ENCODE measurements around the gene MACROD2.

Gene MACROD2

GRCh38 chr20:14444106-14444505 lies 448.8 kb downstream of the MACROD2 start:
- TF ChIP-seq CTCF (conservative IDR thresholded peaks at IDR 0.05; ENCODE audit: low read depth, low read length): no peak
- DNase-seq (ENCODE audit: low read depth): no peak
- no peak overlapping the region for H3K4me3 ChIP-seq (ENCODE audit: low read depth, low read length)

- no peak overlapping the region for H3K4me3 ChIP-seq (ENCODE audit: low read depth, low read length)
- TF ChIP-seq CTCF (conservative IDR thresholded peaks at IDR 0.05; ENCODE audit: low read depth, low read length): no peak
- no peak for DNase-seq (ENCODE audit: low read depth)
Observed at GRCh38 chr20:14445310-14445709, 450.0 kb downstream of the MACROD2 start.

GRCh38 chr20:14445902-14446301 lies 450.6 kb downstream of the MACROD2 start:
- DNase-seq (ENCODE audit: low read depth): no peak
- no peak overlapping the region for H3K4me3 ChIP-seq (ENCODE audit: low read depth, low read length)
- no peak for TF ChIP-seq CTCF (conservative IDR thresholded peaks at IDR 0.05; ENCODE audit: low read depth, low read length)

- DNase-seq (ENCODE audit: low read depth): no peak
- no peak for TF ChIP-seq CTCF (conservative IDR thresholded peaks at IDR 0.05; ENCODE audit: low read depth, low read length)
- no peak overlapping the region for H3K4me3 ChIP-seq (ENCODE audit: low read depth, low read length)
Observed at GRCh38 chr20:14446446-14446845, 451.1 kb downstream of the MACROD2 start.

GRCh38 chr20:14449323-14449722 lies 454.0 kb downstream of the MACROD2 start:
- H3K4me3 ChIP-seq (ENCODE audit: low read depth, low read length): no peak overlapping the region
- TF ChIP-seq CTCF (conservative IDR thresholded peaks at IDR 0.05; ENCODE audit: low read depth, low read length): no peak
- peak; percentile 27 for DNase-seq (ENCODE audit: low read depth)

- no peak for TF ChIP-seq CTCF (conservative IDR thresholded peaks at IDR 0.05; ENCODE audit: low read depth, low read length)
- H3K4me3 ChIP-seq (ENCODE audit: low read depth, low read length): no peak overlapping the region
- DNase-seq (ENCODE audit: low read depth): no peak
Observed at GRCh38 chr20:14450256-14450655, 454.9 kb downstream of the MACROD2 start.

GRCh38 chr20:14451458-14451857 lies 456.1 kb downstream of the MACROD2 start:
- TF ChIP-seq CTCF (conservative IDR thresholded peaks at IDR 0.05; ENCODE audit: low read depth, low read length): no peak
- DNase-seq (ENCODE audit: low read depth): no peak

More at GRCh38 chr20:14451458-14451857, 456.1 kb downstream of the MACROD2 start:
- no peak overlapping the region for H3K4me3 ChIP-seq (ENCODE audit: low read depth, low read length)
